Stimulated activated CD4-positive, alpha-beta T cell treated with anti-CD3 and anti-CD28 coated beads, Interleukin-1b, Interleukin-23, amount 100 ng/mL, for 4 hours (primary cell): ENCODE results near the gene ZNF680.
A peak's percentile ranks its signal among the peaks of the same experiment; 100 is the strongest.
"Not testable (repeated sequence)": the region's sequence is repeated elsewhere in the genome, so short reads cannot be mapped to it uniquely, and the experiment has no call there.

Experiments
- DNase-seq, 2 donors: peaks; one replicate each; pipeline ENCODE4 v3.0.0-alpha.2; 2020; ENCODE audit warnings: low read depth in 2 of 2

Gene ZNF680

DNA sequence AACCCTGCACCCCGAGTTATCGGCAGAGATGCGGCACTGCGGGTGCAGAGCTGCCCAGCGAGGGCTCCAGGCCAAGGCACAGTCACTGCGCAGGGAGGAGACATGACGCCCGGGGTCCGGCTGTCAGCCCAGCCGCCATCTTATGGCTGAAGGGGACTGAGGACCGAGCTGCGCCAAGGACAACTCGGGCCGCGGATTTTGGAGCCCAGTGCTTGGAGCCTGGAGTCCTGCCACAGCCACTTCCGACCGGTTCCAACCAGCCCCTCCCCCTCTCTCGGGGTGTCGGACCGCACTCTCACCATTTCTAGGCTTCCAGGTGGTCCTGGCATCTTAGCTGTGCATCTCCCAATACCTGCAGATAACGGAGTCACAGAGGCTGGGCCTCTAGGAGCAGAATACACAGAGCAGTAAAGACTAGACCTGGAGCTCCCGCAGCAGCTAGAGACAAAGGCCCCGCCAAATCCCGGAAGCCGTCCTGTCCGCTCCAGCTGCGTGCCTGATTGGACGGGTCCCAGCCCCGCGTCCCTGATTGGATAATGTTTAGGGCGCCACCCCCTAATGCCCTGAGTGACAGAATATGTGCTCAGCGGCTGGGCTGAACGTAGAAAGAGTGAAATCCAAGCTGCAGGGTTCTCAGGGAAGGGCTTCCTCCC lies at the start of gene ZNF680:
ZNF680 (minus strand) TSS at position 446 of the 653 bp plus-strand sequence; CDS start at position 329, 117 bp downstream.
- peak; percentile 76 to 77 for DNase-seq

DNA sequence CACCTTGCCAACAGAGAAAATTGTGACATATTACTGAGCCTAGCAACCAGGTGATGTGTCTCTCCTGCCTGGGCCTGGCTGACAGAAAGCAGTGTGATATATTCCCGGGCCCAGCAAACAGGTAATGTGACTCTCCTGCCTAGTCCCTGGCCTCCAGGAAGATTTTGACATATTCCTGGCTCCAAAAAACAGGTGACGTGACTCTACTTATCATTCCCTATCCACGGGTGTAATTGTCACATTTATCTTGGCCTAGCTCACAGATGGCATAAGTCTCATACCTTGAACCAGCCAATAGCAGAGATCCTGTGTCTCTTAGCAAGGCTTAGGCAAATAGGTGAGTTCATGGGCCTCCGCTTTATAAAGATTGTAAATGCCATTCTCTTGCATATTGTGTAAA lies 49.6 kb upstream of the ZNF680 start:
- no peak for DNase-seq

DNA sequence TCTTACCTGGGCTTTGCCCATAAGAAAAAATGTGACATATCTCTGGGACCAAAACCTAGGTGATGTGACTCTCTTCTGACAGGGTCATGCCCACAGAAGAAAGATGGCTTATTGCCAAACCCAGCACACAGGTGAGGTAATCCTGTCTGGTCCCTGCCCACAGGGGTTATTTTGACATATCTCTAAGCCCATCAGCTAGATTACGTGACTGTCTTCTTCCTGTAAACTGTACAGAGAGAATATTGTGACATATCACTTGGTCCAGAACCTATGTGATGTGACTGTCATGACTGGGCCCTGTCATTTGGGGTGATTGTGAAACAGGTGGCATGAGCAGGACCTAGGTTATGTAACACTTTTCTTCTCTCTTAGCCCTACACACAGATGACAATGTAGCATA lies 48.8 kb upstream of the ZNF680 start:
- DNase-seq: no peak

DNA sequence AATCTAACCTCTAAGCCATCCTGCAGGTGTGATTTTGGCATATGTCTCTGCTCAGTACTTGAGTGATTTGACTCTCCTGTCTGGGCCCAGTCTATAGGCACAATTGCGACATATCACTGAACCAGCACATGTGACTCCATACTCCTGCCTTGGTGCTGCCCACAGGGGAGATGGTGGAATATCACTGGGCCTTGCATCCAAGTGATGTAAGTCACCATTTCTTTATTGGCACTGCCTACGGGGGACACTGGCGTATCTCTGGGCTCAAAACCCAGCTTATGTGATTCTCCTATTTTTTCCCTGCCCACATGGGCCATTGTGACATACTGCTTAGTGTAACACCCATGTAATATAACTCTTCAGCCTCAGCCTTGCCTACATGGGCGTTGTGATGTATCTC lies 48.1 kb upstream of the ZNF680 start:
- DNase-seq: no peak

DNA sequence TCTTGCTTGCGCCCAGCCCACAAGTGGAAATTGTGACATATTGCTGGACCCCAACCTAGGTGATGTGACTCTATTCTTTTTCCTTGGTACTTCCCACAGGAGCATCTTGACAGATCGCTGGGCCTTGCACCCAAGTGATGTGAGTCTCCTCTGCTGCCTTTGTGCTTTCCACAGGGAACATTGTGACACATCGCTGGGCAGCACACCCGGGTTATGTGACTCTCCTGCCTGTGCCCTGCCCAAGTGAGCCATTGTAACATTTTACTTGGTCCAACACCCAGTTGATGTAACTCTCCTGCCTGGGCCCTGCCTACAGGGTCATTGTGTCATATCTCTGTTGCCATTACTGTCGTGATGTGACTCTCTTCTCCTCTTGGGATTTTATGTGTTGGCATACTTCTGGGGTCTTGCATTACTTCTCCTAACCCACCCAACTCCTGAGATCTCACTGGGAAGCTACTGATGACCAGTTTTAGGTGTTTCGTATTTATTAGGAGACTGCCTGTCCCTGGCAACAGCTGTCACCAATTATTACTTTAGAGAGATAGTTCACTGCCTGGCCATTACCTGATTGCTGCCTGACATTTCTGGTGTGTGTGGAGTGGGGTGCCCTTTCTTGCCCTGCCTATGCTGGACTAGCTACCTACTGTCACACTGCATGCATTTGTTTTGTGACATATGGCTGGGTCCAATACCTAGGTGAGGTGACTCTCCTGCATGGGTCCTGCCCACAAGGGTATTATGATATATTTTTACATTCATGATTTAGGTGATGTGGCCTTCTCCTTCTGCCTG lies 45.4 kb upstream of the ZNF680 start:
- no peak for DNase-seq

DNA sequence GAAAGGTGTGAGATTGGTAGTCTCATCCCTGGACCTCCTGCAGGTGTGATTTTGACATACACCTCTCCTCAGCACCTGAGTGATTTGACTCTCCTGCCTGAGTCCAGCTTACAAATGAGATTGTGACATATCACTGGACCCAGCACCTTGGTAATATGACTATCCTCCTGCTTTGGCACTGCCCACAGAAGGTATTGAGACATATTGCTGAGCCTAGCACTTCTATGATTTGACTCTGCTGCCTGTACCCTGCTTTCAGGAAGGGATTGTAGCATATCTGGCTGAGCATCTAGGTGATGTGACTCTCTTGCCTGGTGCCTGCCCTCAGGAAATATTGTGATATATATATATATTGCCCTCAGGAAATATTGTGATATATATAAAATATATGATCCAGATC lies 43.5 kb upstream of the ZNF680 start:
- no peak for DNase-seq

DNA sequence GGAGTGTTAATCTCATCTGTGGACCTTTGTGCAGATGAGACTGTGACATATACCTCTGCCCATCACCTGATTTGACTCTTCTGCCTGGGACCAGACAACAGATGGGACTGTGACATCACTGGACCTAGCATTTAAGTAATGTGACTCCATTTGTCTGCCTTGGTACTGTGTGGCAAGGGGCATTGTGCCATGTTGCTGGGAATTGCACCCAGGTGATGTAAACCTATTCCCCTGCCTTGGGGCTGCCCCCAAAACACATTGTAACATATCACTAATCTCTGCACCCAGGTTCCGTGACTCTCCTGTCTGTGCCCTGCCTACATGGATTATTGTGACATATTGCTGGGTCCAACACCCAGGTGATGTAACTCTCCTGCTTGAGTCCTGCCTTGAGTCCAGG lies 40.4 kb upstream of the ZNF680 start:
- DNase-seq: no peak

DNA sequence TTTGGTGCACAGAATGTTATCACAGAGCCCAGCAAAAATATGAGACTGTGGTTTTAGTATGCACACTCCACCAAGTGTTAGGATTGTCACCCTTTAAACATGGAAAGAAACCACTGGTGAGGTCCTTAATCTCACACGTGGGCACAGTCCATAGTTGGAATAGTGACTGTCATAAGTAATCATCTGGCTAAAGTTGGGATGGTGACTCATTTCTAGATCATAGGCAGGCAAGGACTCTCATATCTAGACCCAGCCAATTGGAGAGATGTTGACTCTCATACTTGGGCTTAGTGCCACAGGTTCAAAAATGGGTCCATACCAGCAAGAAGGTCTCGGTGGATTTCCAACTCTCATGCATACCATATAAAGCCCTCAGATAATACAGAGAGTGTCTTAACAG lies 39.6 kb upstream of the ZNF680 start:
- DNase-seq: no peak

DNA sequence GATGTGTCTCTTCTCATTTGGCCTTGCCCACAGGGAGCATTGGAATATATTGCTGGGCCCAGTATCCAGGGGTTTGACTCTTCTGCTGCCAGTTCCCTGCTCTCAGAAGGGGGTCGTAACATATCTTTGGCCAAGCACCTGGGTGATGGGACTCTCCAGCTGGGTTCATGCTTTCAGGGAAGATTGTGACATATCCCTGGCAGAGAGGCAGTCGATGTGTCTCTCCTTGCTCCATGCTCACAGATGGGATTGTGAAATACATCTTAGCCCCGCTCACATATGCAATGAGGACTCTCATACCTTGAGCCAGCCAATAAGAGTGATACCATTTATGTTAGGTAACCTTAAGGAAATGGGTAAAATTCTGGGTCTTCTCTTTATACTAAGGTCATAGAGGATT lies 39.2 kb upstream of the ZNF680 start:
- DNase-seq: no peak

DNA sequence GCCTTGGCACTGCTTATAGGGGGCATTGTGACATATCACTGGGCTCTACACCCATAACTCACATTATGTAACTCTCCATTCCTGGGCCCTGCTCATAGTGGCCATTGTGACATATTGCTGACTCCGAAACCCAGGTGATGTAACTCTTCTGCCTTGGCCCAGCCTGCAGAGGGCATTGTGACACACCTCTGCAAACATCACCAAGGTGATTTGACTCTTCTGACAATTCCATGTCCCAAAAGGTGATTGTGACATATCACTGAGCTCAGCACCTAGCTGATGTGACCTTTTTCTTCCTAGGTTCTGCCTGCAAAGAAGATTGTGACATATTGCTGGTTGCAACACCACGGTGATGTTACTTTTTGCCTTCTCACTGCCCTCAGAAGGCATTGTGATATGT lies 36.5 kb upstream of the ZNF680 start:
- no peak for DNase-seq

DNA sequence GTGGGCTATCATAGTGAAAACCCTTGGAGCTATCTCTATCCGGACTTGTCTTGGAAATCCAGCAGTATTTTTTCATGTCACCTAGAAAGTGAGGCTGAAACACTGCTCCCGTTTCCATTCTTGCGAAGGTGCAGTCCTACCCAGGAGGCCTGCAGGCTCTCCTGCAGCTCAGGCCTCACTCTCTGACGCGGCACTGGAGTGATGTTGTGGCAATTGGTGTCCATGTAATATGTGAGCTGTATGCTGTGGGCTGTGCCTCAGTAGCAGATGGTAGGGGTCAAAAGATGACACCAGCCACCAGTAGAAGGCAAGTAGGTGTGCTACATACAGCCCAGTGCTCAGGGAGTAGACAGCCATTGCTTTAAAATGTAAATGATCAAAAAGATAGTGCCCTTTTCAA lies 28.1 kb upstream of the ZNF680 start:
- DNase-seq: no peak

DNA sequence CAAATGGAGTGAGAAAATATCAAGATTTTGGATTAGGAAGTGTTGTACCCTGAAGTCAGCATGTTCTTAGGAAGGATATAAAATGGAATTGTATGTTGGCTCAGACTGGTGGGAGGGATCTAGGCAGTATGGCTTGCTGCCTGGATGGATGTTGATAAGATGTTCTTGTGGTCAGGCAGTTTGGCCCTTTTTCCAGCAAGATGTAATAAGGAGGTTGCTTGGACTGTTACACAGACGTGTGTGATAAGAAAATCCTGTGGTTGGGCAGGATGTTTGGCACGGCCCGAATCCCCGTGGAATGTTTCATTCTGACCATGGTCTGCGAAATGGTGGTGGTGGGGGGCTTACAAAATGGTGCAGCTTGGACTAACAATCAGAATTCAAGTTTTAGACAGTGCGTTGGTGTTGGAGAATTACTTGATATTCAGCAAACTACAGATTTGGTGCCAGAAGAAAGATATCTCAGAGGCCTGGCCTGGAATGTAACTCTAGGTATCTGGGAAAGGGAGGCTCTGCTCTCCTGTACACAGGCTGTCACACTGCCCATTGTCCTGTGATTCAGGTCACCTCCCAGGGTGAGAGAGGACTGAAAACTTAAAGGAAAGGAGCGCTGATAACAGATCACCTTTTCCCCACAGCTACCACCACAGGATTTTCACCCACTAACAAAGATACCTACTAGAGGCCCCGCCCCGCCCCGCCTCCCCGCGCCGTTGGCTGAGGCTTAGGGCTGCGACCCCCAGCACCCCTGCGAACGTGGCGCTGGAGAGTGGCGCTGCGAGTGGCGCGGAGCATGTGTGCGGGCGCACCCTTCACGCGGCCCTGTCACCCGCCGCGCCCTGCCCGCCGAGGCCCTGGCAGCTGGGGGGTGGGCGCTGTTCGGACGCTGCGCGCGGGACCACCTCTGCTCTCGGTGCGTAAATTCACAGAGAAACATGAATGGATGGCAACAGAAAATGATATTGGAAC lies 19.3 kb upstream of the ZNF680 start:
- DNase-seq: no peak

DNA sequence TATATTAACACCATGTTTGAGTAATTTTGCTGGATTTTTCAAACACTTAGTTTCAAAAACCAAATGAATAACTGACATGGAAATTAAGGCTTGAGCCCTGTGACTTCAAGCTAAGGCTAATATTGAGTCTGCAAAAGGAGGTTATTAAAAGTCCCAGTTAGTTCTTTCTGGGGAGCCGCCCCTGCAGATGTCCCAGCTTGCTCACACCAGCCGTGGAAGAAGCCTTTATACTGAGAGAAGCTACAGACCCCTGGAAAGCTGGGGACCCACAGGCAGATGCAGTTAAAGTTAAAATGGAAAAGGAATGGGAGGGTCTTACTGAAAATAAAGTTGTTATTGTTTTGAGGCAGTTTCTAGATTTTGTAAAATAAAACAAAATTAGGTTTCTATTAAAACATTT lies 18.5 kb upstream of the ZNF680 start:
- no peak for DNase-seq

DNA sequence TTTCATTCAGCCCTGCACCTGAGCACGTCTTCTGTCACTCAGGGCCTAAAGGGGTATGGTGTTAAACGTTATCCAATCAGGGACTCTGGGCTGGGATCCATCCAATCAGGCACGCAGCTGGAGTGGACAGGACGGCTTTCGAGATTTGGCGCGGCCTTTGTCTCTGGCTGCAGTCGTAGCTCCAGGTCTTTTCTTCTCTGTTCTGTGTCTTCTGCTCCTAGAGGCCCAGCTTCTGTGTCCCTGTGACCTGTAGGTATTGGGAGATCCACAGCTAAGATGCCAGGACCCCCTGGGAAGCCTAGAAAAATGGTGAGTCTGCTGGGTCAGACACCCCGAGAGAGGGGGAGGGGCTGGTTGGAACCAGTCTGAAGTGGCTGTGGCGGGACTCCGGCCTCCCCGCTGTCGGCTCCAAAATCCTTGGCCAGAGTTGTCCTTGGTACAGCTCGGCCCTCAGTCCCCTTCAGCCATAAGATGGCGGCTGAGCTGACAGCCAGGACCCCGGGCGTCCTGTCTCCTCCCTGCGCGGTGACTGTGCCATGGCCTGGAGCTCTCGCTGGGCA lies 11.7 kb upstream of the ZNF680 start:
- DNase-seq: no peak

DNA sequence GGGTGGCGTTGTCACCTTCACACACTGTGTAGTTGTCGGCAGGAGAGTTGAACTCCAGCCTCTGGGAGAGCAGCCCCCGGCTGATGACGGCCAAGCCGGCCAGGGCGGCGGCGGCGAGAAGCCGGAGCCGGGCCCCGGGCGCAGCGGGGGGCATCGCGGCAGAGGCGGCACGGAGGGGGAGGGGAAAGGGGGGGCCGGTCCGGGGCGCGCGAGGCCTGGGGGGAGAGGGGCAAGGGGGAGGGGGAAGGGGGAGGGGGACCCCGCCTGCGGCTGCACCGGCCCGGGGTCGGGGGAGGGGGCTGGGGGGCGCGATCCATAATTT lies 7.4 kb upstream of the ZNF680 start:
- DNase-seq: not testable (repeated sequence)

DNA sequence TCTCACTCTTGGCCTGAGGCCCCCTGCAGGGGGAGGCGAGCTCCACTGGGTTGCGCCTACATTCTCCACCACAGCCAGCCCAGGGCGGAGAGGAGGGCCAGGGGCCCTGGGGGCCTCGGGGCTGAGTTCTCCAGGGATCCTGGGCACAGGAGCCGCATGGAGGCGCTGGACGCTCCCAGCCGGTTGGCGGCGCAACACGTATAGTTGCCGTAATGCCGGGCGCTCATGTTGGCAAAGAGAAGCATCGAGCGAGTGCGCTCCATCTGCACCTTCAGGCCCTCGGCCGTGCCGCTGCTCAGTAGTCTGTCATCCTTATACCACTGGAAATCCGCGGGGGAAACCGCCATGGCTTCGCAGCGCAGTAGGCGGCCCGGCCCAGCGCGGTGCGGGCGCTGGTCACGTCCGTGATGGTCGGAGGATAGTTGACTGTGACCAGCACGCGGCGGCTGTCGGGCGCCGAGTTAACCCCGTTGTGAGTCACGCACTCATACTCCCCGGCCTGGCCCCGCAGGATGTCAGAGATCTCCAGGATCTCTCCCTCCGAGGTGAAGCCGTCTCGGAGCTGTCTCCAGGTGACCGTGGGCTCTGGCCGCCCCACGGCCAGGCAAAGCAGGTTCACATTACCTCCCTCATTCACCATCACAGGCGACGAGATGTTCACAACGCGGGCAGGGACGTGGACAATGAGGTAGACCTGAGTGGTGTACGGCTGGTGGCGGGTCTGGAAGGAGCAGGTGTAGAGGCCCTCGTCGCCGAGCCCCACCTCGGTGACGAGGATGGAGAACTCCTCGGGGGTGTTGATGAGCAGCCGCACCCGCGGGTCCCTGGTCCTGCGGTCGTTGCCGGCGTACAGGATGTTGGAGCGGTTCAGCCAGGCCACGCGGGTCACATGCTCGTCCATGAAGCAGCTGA lies 6.8 kb upstream of the ZNF680 start:
- DNase-seq: peak; percentile 14 to 24

DNA sequence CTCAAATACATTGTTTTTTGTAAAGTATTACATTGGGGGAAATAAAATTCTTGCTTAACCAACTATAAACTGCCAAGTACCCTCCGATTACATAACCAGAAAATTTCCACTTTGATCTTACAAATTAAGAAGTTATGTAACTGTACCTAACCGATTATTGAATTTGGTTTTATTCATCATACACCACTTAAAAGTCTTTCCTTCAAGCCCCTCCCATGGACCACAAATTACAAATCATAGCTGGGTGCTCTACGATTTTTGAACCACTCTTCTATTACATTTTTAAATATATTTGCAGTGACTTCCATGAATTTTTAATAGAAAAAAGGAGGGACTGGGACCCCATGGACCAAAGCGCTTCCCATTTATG lies 630 bp downstream of the ZNF680 start:
- no peak for DNase-seq

DNA sequence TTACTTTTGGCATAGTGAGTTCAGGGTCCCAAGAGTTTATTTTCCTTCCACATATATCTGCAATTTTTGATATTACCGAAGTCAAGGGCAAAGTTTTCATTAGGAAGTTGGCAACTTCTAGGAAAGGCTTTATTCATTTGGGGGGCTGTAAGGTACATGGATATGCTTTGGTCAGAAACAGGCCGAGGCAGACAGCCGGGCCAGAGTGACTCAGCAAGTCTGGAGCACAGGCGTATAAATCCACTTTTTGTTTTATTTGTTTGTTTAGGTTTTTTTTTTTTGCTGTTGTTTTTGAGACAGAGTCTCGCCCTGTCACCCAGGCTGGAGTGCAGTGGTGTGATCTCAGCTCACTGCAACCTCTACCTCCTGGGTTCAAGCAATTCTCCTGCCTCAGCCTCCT lies 3.7 kb downstream of the ZNF680 start:
- no peak for DNase-seq

DNA sequence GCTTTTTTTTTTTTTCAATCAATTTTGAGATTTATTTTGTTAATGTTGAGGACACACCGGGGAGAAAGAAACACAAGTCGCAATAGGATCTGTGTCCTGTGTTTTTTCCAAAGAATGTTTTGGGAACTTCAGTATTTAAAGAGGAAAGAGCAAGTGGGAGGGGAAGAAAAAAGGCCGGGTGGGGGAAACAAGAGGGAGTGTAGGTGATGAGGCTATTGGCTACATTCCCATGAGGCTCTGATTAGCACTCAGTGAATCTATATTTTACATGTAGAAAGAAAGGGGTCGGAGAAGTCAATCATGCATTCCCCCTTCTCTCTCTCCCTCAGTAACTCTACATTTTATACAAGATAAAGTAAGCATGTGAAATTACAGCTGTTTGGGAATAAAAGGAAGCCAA lies 4.1 kb downstream of the ZNF680 start:
- DNase-seq: no peak

DNA sequence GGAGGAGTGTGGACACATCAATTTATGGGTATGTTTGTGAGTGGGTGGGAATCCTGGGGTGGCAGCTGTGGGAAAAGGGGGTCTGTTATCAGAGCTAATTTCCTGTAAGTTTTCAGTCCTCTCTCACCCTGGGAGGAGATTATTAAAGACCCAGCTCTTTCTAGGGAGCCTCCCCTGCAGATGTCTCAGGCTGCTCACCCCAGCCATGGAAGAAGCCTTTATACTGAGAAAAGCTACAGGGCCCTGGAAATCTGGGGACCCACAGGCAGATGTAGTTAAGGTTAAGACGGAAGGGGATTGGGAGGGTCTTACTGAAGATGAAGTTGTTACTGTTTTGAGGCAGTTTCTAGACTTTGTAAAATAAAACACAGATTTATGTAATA lies 4.6 kb downstream of the ZNF680 start:
- no peak for DNase-seq

DNA sequence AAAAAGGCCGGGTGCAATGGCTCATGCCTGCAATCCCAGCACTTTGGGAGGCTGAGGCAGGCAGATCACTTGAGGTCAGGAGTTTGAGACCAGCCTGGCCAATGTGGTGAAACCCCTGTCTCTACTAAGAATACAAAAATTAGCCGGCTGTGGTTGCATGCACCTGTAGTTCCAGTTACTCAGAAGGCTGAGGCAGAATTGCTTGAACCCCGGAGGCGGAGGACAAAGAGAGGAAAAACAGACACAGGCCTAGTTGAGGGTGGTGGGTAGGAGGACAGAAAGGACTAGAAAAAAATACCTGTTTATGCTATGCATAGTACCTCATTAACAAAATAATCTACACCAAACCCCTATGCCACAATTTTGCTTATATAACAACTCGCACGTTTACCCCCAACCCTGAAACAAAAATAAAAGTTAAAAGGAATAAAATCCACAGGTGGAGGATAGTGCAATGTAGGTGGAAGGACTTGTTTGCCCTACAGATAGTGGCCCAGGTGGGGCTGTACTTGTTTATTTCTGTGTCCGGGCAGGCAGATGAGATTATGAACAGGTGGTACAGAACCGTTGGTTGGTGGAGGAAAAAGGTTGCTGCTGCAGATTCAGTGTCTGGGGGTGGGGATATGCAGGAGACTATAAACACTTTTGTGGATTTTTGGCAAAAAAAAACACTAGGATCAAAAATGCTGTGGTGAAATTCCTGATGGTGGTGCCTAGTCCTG lies 5.1 kb downstream of the ZNF680 start:
- no peak for DNase-seq
